ENCODE data around the gene SFXN3.
A peak's percentile ranks its signal among the peaks of the same experiment; 100 is the strongest.

Gene SFXN3

DNA sequence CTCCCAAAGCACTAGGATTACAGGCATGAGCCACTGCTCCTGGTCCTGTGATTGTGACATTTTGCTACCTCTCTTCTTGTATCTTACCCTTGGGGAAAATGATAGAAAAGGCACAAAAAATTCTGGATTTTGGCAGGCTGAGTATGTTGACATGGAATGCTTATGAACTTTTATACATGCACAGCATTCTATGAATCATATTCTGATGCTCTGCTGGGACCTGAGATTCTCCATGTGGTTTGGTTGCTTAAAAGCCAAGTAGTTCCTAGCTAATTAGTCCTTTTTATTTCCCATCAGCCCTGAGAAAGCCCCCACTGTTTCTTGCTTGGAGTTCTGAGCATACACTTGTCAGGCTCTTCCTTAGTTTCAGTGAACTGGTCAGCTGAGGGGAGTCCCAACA is 22.5 kb downstream of the SFXN3 start:
- DNase-seq (ENCODE audit: low read depth), result no peak
- TF ChIP-seq, protein P1, sequence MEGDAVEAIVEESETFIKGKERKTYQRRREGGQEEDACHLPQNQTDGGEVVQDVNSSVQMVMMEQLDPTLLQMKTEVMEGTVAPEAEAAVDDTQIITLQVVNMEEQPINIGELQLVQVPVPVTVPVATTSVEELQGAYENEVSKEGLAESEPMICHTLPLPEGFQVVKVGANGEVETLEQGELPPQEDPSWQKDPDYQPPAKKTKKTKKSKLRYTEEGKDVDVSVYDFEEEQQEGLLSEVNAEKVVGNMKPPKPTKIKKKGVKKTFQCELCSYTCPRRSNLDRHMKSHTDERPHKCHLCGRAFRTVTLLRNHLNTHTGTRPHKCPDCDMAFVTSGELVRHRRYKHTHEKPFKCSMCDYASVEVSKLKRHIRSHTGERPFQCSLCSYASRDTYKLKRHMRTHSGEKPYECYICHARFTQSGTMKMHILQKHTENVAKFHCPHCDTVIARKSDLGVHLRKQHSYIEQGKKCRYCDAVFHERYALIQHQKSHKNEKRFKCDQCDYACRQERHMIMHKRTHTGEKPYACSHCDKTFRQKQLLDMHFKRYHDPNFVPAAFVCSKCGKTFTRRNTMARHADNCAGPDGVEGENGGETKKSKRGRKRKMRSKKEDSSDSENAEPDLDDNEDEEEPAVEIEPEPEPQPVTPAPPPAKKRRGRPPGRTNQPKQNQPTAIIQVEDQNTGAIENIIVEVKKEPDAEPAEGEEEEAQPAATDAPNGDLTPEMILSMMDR (conservative IDR thresholded peaks at IDR 0.05; ENCODE audit: low read depth, low read length), result no peak
- no peak overlapping the region for H3K4me3 ChIP-seq (ENCODE audit: low read depth, low read length)

DNA sequence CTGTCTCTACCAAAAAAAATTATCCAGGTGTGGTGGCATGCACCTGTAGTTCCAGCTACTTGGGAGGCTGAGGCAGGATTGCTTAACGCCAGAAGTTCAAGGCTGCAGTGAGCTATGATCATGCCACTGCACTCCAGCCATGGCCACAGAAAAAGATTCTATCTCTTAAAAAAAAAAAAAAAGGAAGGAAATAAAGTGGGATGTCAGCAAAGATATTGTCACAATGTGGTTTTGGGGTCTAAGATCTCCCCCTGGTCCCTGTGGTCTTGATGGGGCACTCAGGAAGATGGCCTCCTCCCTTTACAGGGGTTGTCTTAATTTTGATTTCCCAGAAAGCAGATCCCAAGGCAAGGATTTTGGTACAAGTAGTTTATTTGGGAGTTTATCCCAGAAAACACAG is 23.3 kb downstream of the SFXN3 start:
- TF ChIP-seq, protein P1 (conservative IDR thresholded peaks at IDR 0.05; ENCODE audit: low read depth, low read length), result no peak
- DNase-seq (ENCODE audit: low read depth), result no peak
- H3K4me3 ChIP-seq (ENCODE audit: low read depth, low read length), result no peak overlapping the region

DNA sequence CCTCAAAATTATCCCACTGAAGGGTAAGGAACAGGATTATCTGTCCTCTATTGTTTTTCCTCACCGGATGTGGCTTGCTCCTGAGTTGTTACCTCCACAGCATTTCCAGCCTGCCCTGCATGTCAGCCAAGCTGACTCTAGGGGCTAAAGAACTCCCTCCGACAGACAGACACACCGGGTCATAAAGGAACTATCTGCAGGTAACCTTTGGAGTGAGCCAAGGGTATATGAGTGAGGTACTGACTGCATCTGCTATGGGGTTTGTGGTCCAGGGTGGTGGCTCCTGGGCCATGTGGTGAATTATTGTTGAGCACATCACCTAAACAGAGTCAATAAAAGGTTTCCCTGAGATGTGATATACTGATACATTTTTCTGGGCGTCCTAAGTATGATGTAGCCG is 23.8 kb downstream of the SFXN3 start:
- H3K4me3 ChIP-seq (ENCODE audit: low read depth, low read length), result no peak overlapping the region
- TF ChIP-seq, protein P1 (conservative IDR thresholded peaks at IDR 0.05; ENCODE audit: low read depth, low read length), result no peak
- DNase-seq (ENCODE audit: low read depth), result no peak

DNA sequence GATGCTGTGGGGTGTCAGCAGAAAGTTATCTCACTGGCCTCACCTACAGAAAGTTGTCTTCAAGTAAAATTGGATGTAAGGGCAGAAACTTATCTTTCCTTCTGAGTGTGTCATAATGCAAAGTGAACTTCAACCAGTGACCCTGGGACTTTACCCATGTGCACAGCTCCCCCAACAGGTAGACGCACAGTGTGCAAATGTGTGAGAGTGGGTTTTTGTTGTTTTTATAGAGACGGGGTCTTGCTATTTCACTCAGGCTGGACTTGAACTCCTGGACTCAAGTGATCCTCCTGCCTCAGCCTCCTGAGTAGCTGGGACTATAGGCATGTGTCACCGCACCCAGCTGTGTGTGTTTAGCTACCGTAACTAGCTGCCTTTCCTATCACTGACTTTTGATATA is 24.4 kb downstream of the SFXN3 start:
- TF ChIP-seq, protein P1 (conservative IDR thresholded peaks at IDR 0.05; ENCODE audit: low read depth, low read length), result peak; percentile 29
- H3K4me3 ChIP-seq (ENCODE audit: low read depth, low read length), result no peak overlapping the region
- DNase-seq (ENCODE audit: low read depth), result no peak

DNA sequence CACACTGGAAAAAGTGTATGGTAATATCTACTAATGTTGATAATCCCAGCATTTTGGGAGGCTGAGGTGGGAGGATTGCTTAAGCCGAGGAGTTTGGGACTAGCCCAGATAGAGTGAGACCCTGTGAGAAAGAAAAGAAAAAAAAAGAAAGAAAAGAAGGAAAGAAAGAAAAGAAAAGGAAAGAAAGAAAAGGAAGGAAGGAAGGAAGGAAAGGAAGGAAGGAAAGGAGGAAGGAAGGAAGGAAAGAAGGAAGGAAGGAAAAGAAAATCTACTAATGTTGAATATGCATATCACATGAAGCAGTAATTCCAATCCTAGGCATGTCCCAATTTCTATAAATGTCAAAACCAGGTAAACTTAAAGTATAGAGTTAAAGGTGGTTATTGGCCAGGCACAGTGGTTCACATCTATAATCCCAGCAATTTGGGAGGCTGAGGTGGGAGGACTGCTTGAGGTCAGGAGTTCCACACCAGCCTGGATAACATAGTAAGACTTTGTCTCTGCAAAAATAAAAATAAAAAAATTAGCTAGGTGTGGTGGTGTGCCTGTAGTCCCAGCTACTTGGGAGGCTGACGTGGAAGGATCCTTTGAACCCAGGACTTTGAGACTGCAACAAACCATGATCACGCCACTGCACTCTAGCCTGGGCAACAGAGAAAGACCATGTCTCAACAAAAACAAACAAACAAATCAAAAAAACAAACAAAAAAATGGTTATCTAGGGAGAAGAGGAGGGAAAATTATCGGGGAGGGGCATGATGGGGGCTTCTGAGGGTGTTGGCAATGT is 25.5 kb downstream of the SFXN3 start:
- no peak for DNase-seq (ENCODE audit: low read depth)
- no peak overlapping the region for H3K4me3 ChIP-seq (ENCODE audit: low read depth, low read length)
- TF ChIP-seq, protein P1 (conservative IDR thresholded peaks at IDR 0.05; ENCODE audit: low read depth, low read length), result no peak

DNA sequence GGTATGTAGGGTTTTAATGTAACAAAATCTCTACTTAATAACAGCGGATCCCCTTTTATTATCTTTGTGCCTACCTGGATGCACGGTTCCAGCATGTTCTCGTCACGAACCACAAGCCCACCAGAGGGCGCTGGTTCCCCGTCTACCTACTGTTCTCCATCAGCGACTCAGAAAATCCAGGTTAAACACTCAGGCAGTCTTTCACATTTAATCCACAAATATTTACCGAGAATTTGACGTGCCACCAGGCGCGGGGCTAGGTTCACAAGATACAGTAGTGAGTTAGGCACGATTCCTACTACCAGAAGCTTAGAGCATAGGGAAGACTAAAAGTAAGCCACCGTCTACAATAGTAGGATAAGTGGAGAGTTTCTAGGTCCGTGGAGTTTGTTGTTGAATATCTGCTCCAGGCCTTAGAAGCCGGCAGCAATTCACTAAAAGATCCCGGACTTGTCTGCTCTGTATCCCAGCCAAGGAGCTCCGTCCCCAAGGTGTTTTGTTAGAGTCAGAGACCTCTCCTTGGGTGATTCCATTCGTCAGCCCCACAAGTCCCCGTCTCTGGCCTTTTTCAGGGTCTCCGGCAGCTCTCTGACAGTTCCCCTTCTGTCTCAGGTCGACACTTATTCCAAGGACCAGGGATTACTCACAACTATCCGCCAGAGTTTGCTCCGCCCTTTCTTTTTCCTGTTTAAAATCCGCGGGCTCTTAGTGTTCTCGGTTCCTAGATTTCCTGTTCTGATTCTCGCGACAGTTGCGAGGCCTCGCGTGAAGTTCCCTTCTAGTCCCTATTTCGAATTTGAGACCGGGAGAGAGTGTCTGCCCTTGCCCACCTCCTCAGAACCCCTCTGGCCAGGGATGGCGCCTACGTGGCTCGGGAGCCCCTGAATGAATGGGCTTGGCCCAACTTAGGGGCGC is 29.3 kb downstream of the SFXN3 start:
- H3K4me3 ChIP-seq (ENCODE audit: low read depth, low read length), result peak overlapping the region; percentile 92
- DNase-seq (ENCODE audit: low read depth), result peak; percentile 95
- TF ChIP-seq, protein P1 (conservative IDR thresholded peaks at IDR 0.05; ENCODE audit: low read depth, low read length), result peak; percentile 92

Measured in choroid plexus epithelial cell (primary cell).